Measurements from ENCODE around the gene METTL4. TPM values are rescaled to one million over a fixed set of nuclear protein-coding genes. Genes with fewer than 3 reads are reported as not detected.

METTL4 gene
- total and polyA plus RNA-seq, 2 donors (not counting 3 experiments of a cell fraction or from before 2014, with no cell fraction given), result 8.3 to 17.4 TPM

GRCh38 chr18:2538236-2538635 is 33.1 kb downstream of the METTL4 start:
- ChIA-PET POLR2A (no interaction called here), CTCF (interaction anchor here (1.1 to 2.2 kb wide), 2 partner anchors 9 to 434 kb away, joined by 5 to 7 read pairs; no protein-coding TSS in a partner anchor)
- no peak for TF ChIP-seq MYC (IDR thresholded peaks at IDR 0.05; ENCODE audit: low read depth, low read length)
- no peak for TF ChIP-seq GATA2 (IDR thresholded peaks at IDR 0.05; ENCODE audit: insufficient read depth, insufficient read length, low read depth, low read length)
- TF ChIP-seq, protein P1, sequence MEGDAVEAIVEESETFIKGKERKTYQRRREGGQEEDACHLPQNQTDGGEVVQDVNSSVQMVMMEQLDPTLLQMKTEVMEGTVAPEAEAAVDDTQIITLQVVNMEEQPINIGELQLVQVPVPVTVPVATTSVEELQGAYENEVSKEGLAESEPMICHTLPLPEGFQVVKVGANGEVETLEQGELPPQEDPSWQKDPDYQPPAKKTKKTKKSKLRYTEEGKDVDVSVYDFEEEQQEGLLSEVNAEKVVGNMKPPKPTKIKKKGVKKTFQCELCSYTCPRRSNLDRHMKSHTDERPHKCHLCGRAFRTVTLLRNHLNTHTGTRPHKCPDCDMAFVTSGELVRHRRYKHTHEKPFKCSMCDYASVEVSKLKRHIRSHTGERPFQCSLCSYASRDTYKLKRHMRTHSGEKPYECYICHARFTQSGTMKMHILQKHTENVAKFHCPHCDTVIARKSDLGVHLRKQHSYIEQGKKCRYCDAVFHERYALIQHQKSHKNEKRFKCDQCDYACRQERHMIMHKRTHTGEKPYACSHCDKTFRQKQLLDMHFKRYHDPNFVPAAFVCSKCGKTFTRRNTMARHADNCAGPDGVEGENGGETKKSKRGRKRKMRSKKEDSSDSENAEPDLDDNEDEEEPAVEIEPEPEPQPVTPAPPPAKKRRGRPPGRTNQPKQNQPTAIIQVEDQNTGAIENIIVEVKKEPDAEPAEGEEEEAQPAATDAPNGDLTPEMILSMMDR (IDR thresholded peaks at IDR 0.05; ENCODE audit: extremely low read depth in 1 of 2, insufficient read depth in 1 of 2, low read depth in 1 of 2, low read length in 2 of 2), result no peak
- TF ChIP-seq MAX (IDR thresholded peaks at IDR 0.05; ENCODE audit: insufficient read depth, insufficient read length), result no peak
- no peak for TF ChIP-seq JUN (IDR thresholded peaks at IDR 0.05; ENCODE audit: borderline replicate concordance, insufficient read depth, insufficient read length, low read depth)
- TF ChIP-seq POLR2A (IDR thresholded peaks at IDR 0.05; ENCODE audit: low read depth, low read length), result no peak
- TF ChIP-seq FOS (IDR thresholded peaks at IDR 0.05; ENCODE audit: borderline replicate concordance, insufficient read depth, low read length), result no peak
- TF ChIP-seq POLR2AphosphoS5 (IDR thresholded peaks at IDR 0.05; ENCODE audit: insufficient read depth, low read depth, low read length), result no peak
- TF ChIP-seq EZH2 (IDR thresholded peaks at IDR 0.05; ENCODE audit: borderline replicate concordance, low read depth, low read length, severe bottlenecking), result no peak
- intact Hi-C loops (cut with micrococcal nuclease), result loop anchor here (5.0 kb wide), 1 partner anchor 301 kb away; no protein-coding TSS in a partner anchor
- H4K20me1 ChIP-seq (replicated peaks; ENCODE audit: control insufficient read depth, extremely low read depth, insufficient read depth, low read length), result no peaks in the 10 kb centered on the region
- no peak overlapping the region for H3K4me2 ChIP-seq (ENCODE audit: insufficient read depth, low read length)
- no TSS peak for BruUV-seq (replicated peaks)
- H3K4me1 ChIP-seq (ENCODE audit: control insufficient read depth, extremely low read depth, insufficient read depth, low read length), result no peaks in the 10 kb centered on the region
- H3K9me3 ChIP-seq (replicated peaks; ENCODE audit: control insufficient read depth, insufficient read depth, low read length), result no peaks in the 10 kb centered on the region
- H3K79me2 ChIP-seq (ENCODE audit: control insufficient read depth, insufficient read depth, low read length), result no peaks in the 10 kb centered on the region
- no peaks in the 10 kb centered on the region for H3K36me3 ChIP-seq (ENCODE audit: control insufficient read depth in 2 of 2, extremely low read depth in 1 of 2, insufficient read depth in 2 of 2, low read length in 2 of 2)
- FAIRE-seq, result no peak
- no peak overlapping the region for H3K9ac ChIP-seq (replicated peaks; ENCODE audit: extremely low read depth, insufficient read depth, low read length)
- no peaks in the 10 kb centered on the region for H3K27me3 ChIP-seq (ENCODE audit: control insufficient read depth in 2 of 2, insufficient read depth in 2 of 2, low read length in 2 of 2)
- dilution Hi-C loops (cut with MboI; ENCODE audit: extremely low pct_ligation_motif_present, low sequenced_read_pairs), result no loop called here
- no peaks in the 10 kb centered on the region for H3K9me1 ChIP-seq (replicated peaks; ENCODE audit: control insufficient read depth, extremely low read depth, insufficient read depth, low read length)
- no peak overlapping the region for H3K27ac ChIP-seq (ENCODE audit: insufficient read depth, low read depth, low read length)
- no peak overlapping the region for H3K4me3 ChIP-seq (replicated peaks in 1 of 3; ENCODE audit: insufficient read depth in 1 of 3, low read depth in 1 of 3, low read length in 3 of 3)
- DNase-seq (ENCODE audit: low read depth, low spot score), result no peak
- H2AFZ ChIP-seq (ENCODE audit: low read depth, low read length), result no peak overlapping the region

Data from endothelial cell of umbilical vein (primary cell).